ENCODE measurements around the gene KIAA0408. TPM values are rescaled to one million over a fixed set of nuclear protein-coding genes. Genes with fewer than 3 reads are reported as not detected.

KIAA0408 gene
- polyA plus RNA-seq, 1 experiment = 0.86 TPM

DNA sequence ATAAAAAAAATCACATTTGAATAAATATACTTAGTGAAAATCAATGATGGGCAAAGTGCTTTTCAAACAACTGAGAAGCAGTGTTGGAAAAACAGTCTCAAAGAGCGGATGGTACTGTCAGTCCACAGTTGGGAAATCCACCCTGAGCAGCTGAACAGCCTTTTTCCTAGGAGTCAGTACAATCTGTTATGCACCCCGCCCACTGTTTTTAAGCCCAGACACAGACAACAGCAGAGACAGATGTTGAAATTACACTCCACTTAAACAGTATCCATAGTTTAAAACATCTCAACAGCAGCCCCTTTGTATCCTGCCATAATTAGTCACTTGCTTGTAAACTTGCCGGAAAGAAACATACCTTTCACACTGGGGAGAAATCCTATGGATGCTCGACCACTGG lies 372 bp downstream of the KIAA0408 start:
- POLR2A ChIA-PET = no interaction called here
- peak overlapping the region; percentile 24; the same call in 1 of the 2 replicates for H3K4me3 ChIP-seq (ENCODE audit: low read depth, low read length)
- no peaks in the 10 kb centered on the region for H3K36me3 ChIP-seq (ENCODE audit: control insufficient read depth, insufficient read depth, low read length)
- no peak for TF ChIP-seq CTCF (IDR thresholded peaks at IDR 0.05; ENCODE audit: insufficient read depth, low read depth, low read length)
- no peak for DNase-seq (ENCODE audit: low read depth)
- no peaks in the 10 kb centered on the region for H3K27me3 ChIP-seq (ENCODE audit: control insufficient read depth, insufficient read depth, low read length)
- CTCF ChIA-PET = interaction anchor here (0.7 to 1.8 kb wide), 3 partner anchors 14 to 155 kb away, joined by 3 to 6 read pairs (median 3); partner anchors contain the start of gene MTCL3

GRCh38 chr6:127458222-127458621 lies 967 bp downstream of the KIAA0408 start:
- no peak for DNase-seq (ENCODE audit: low read depth)
- no peaks in the 10 kb centered on the region for H3K27me3 ChIP-seq (ENCODE audit: control insufficient read depth, insufficient read depth, low read length)
- H3K4me3 ChIP-seq (ENCODE audit: low read depth, low read length) = no peak overlapping the region
- no peaks in the 10 kb centered on the region for H3K36me3 ChIP-seq (ENCODE audit: control insufficient read depth, insufficient read depth, low read length)
- TF ChIP-seq CTCF (IDR thresholded peaks at IDR 0.05; ENCODE audit: insufficient read depth, low read depth, low read length) = no peak
- ChIA-PET CTCF (interaction anchor here (1.8 kb wide), 1 partner anchor 154 kb away, joined by 6 read pairs; no protein-coding TSS in a partner anchor), POLR2A (no interaction called here)

GRCh38 chr6:127457456-127458064 lies 1.6 kb downstream of the KIAA0408 start:
- no peak overlapping the region for H3K4me3 ChIP-seq (ENCODE audit: low read depth, low read length)
- peak; percentile 42 for DNase-seq (ENCODE audit: low read depth)
- no peaks in the 10 kb centered on the region for H3K36me3 ChIP-seq (ENCODE audit: control insufficient read depth, insufficient read depth, low read length)
- ChIA-PET POLR2A (no interaction called here), CTCF (interaction anchor here (0.6 kb wide), 2 partner anchors 69 to 156 kb away, joined by 3 read pairs; no protein-coding TSS in a partner anchor)
- TF ChIP-seq CTCF (IDR thresholded peaks at IDR 0.05; ENCODE audit: insufficient read depth, low read depth, low read length) = no peak
- no peaks in the 10 kb centered on the region for H3K27me3 ChIP-seq (ENCODE audit: control insufficient read depth, insufficient read depth, low read length)

GRCh38 chr6:127456465-127456864 lies 2.7 kb downstream of the KIAA0408 start:
- CTCF ChIA-PET = no interaction called here
- no peaks in the 10 kb centered on the region for H3K36me3 ChIP-seq (ENCODE audit: control insufficient read depth, insufficient read depth, low read length)
- TF ChIP-seq CTCF (IDR thresholded peaks at IDR 0.05; ENCODE audit: insufficient read depth, low read depth, low read length) = no peak
- no peak for DNase-seq (ENCODE audit: low read depth)
- no peak overlapping the region for H3K4me3 ChIP-seq (ENCODE audit: low read depth, low read length)
- POLR2A ChIA-PET = no interaction called here
- no peaks in the 10 kb centered on the region for H3K27me3 ChIP-seq (ENCODE audit: control insufficient read depth, insufficient read depth, low read length)

DNA sequence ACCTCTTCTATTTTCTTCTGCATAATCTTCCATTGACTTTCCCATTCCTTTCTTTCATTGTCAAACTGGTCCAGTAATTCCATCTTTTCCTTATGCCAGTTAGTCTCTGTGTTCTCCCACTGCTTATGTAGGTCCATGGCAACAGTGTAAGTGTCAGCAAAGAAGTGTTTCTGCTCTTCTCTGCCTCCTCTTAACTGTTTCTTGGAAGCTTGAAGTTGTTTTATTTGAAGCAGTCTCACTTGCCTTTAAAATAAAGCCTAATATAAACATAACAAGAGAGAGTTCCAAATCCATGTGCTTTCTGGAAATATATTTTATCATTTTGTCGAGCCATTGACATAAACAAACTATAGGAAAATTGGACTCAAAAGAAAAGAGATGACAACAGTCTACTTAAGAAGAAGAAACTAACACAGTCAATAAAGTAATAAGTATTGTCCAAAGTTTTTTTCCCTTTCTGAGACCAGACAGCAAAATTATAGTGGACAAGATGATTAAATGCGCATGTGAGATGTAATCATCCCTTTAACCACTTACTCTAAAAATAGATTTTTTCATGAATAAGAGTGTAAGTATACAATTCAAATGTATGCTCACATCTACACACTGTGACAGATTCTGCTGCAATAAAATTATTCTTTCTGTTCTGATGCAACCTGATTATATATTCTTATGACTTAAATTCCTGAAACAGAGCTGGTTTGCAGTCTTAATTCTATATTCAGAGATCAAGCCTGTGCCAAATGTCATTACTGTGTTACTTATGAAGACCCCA lies 5.2 kb downstream of the KIAA0408 start:
- no peak for DNase-seq (ENCODE audit: low read depth)
- ChIA-PET CTCF (no interaction called here), POLR2A (no interaction called here)
- no peak overlapping the region for H3K4me3 ChIP-seq (ENCODE audit: low read depth, low read length)
- TF ChIP-seq CTCF (IDR thresholded peaks at IDR 0.05; ENCODE audit: insufficient read depth, low read depth, low read length) = no peak
- H3K36me3 ChIP-seq (ENCODE audit: control insufficient read depth, insufficient read depth, low read length) = no peaks in the 10 kb centered on the region
- H3K27me3 ChIP-seq (ENCODE audit: control insufficient read depth, insufficient read depth, low read length) = no peaks in the 10 kb centered on the region

All from BJ (cell line).